GM12872 (cell line): ENCODE results near the gene EVC.

ENCODE experiments used
- CTCF ChIP-seq: IDR thresholded peaks from 3 replicates; pipeline ENCODE4 v1.5.1; 2011; ENCODE audit warnings: low read depth, mild to moderate bottlenecking, low read length, moderate library complexity; ENCODE audit not compliant: insufficient read depth

EVC gene

DNA sequence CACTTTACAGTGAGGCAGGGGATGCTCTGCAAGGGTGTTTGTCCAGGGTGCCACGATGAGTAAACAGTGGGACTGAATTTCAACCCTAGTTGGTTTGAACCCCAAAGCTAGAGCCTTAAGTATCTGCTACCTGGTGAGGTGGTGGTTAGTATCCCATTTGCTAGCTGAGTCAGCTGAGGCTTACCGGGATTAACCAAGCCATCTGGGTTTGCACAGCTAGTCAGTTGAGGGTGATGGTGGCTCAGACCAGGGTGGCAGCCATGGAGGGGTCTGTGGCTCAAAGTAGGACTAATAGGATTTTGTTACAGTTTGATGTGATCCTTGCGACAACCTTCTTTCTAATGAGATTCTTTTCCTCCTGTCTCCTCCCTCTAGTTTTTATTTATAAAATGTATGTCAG lies 1.9 kb downstream of the EVC start:
- no peak for TF ChIP-seq CTCF

- TF ChIP-seq CTCF, result no peak
Measured at GRCh38 chr4:5713861-5714260, 2.9 kb downstream of the EVC start.

GRCh38 chr4:5715357-5715756 lies 4.4 kb downstream of the EVC start:
- no peak for TF ChIP-seq CTCF

- no peak for TF ChIP-seq CTCF
Measured at GRCh38 chr4:5716391-5716790, 5.4 kb downstream of the EVC start.

DNA sequence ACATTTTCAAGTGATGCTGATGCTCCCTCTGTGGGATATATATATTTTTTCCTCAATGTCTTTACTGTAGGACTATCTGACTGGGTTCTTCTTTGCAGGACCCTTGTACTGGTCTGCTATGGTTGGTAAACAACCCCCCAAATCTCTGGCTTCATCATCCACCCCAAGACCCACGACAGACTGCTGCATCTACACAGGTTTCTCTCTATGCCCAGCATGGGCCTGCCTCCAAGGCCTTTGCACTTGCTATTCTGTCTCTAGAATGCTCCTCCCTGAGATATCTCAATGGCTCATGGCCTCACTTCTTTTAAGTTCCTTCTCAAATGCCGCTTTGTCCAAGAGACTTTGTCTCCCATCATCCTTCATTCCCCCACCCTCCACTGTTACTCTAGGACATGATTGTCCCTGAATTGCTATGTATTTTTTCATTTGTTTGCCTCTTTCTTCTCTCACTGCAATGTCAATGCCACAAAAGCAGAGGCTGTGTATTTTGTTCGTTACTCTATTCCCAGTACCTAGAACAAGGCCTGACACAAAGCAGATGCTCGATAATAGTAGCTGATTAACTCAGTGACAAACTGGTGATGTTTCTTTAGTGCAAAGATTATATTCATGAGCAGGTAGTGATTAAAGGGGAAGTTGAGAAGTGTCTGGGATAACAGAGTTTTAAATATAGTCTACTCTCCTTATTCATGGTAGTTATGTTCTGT lies 6.6 kb downstream of the EVC start:
- TF ChIP-seq CTCF, result no peak

GRCh38 chr4:5718411-5718810 lies 7.4 kb downstream of the EVC start:
- TF ChIP-seq CTCF, result no peak

- no peak for TF ChIP-seq CTCF
Measured at GRCh38 chr4:5719350-5720055, 8.5 kb downstream of the EVC start.
